Upper lobe of right lung (tissue), 1 donor: ENCODE data around the gene C1orf87. TPM values are rescaled to one million over a fixed set of nuclear protein-coding genes. Genes with fewer than 3 reads are reported as not detected.

ENCODE experiments used
- ATAC-seq: fragments of 200-7000 bp; cut with Tn5 transposase; one replicate; pipeline ENCODE4 v1.9.1; 2020; ENCODE audit warnings: mild to moderate bottlenecking, moderate library complexity
- DNase-seq: peaks from one replicate; pipeline ENCODE4 v3.0.0-alpha.2; 2020
- H3K27ac ChIP-seq: fragments of 200-600 bp; one replicate; pipeline ENCODE4 v1.8.0; 2022
- H3K27me3 ChIP-seq: fragments of 200-600 bp; one replicate; pipeline ENCODE4 v1.8.0; 2022; ENCODE audit warnings: mild to moderate bottlenecking
- H3K36me3 ChIP-seq: fragments of 200-600 bp; one replicate; pipeline ENCODE4 v1.8.0; 2022
- H3K4me1 ChIP-seq: fragments of 200-600 bp; one replicate; pipeline ENCODE4 v1.8.0; 2022
- H3K4me3 ChIP-seq: fragments of 200-600 bp; one replicate; pipeline ENCODE4 v1.8.0; 2022; ENCODE audit warnings: mild to moderate bottlenecking
- H3K9me3 ChIP-seq: fragments of 200-600 bp; one replicate; pipeline ENCODE4 v1.8.0; 2022
- intact Hi-C: fragments of 100-400 bp; cut with DNase I; formaldehyde crosslinking; loops from one replicate; pipeline ENCODE4 v1.11.0; 2022
- total RNA-seq: library from RNA; stranded (reverse); fragmentation: NEBNext Ultra II Directional; extraction: Animal tissue kit (Norgen Biotek cat#: 25700); gene quantifications from one replicate; pipeline ENCODE4 v1.2.1, GENCODE V29; 2021
- TF ChIP-seq, protein P1 (sequence below): fragments of 200-600 bp; IDR thresholded peaks from one replicate; pipeline ENCODE4 v1.8.0; 2022; ENCODE audit warnings: antibody characterized with exemption
- donor health status: DM: no; HTN: yes; CAD: no; lungs with severe emphysema.

The C1orf87 gene
- total RNA-seq, 1 donor from 2014 or later: 1.7 TPM

DNA sequence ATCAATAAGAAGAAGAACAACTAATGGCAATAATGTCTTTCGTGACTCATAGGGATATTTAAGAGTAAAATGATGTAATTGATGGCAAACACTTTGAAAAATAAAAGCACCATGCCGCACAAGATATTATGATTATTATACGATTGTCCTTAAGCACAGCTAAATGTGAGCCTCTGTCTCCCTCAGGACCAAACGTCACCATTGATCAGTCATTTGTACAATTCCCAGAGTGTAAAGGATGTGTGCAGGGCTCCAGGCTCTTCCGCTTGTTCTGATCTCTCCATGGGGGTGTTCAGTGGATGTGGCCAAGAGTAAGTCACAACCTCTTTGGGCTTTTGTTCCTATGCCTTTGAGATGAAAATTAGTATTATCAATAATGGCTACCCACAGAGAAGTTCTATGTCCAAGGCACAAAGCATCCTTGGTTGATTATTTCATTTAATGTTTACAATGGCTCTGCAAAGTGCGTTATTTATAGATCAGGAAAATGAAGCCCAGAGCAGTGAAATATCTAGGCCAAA, 17.7 kb upstream of the C1orf87 start:
- intact Hi-C loops: no loop called here
- no peaks in the 10 kb centered on the region for H3K9me3 ChIP-seq
- no peak overlapping the region for H3K27ac ChIP-seq
- TF ChIP-seq, protein P1, sequence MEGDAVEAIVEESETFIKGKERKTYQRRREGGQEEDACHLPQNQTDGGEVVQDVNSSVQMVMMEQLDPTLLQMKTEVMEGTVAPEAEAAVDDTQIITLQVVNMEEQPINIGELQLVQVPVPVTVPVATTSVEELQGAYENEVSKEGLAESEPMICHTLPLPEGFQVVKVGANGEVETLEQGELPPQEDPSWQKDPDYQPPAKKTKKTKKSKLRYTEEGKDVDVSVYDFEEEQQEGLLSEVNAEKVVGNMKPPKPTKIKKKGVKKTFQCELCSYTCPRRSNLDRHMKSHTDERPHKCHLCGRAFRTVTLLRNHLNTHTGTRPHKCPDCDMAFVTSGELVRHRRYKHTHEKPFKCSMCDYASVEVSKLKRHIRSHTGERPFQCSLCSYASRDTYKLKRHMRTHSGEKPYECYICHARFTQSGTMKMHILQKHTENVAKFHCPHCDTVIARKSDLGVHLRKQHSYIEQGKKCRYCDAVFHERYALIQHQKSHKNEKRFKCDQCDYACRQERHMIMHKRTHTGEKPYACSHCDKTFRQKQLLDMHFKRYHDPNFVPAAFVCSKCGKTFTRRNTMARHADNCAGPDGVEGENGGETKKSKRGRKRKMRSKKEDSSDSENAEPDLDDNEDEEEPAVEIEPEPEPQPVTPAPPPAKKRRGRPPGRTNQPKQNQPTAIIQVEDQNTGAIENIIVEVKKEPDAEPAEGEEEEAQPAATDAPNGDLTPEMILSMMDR: no peak
- no peaks in the 10 kb centered on the region for H3K27me3 ChIP-seq
- H3K4me1 ChIP-seq: no peaks in the 10 kb centered on the region
- DNase-seq (no peak), ATAC-seq (no peak)
- H3K4me3 ChIP-seq: no peak overlapping the region
- H3K36me3 ChIP-seq: no peaks in the 10 kb centered on the region

DNA sequence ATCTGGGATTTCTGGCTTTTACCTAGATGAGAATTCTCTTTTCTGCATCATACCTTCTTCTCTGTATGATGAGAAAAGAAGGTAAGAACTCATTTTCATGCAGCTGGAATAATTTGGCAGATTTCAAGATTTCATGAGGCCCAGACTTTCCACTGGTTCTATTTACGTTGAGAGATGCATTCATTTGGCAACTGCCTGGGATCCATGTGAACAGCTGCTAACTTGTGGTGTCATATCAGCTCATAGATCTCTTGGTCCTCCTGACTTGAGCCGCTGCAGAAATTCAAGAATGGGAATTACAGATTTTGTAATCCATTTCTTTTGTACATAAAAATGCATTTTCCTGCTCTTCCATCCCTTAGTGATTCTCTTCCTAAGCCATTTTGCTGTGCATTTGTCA, 17.1 kb upstream of the C1orf87 start:
- TF ChIP-seq, protein P1: no peak
- Histone ChIP-seq H3K4me1 (no peaks in the 10 kb centered on the region), H3K4me3 (no peak overlapping the region), H3K27me3 (no peaks in the 10 kb centered on the region), H3K36me3 (no peaks in the 10 kb centered on the region), H3K27ac (no peak overlapping the region), H3K9me3 (no peaks in the 10 kb centered on the region)
- DNase-seq (no peak), ATAC-seq (no peak)
- intact Hi-C loops: no loop called here

DNA sequence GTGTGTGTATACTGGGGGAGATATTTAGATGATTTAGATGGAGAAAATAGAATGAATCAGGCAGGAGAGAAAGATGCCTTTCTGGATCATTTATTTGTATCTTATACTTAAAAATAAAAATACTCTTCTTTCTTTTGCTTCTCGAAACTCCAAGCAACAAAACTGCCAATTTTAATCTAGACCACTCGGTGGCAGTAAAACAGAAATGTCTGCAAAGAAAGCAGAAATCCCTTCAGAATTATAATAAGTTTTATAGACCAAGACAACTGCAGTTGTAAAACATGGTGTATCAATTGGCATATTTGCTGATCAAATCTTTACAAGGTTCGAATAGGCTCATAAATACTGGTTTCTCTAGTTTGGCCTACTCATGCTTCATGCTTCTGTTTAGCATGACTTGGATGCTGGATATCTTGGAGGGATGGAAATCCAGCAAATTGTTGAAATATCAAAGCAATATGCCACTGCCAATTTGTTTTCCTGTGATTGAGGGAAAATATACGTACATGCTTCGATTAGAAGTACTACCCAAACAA, 15.1 kb upstream of the C1orf87 start:
- H3K4me1 ChIP-seq: no peaks in the 10 kb centered on the region
- ATAC-seq: no peak
- no peak for DNase-seq
- TF ChIP-seq, protein P1: peak; percentile 13
- no peaks in the 10 kb centered on the region for H3K27me3 ChIP-seq
- no peaks in the 10 kb centered on the region for H3K36me3 ChIP-seq
- intact Hi-C loops: no loop called here
- no peaks in the 10 kb centered on the region for H3K9me3 ChIP-seq
- no peak overlapping the region for H3K27ac ChIP-seq
- H3K4me3 ChIP-seq: no peak overlapping the region

DNA sequence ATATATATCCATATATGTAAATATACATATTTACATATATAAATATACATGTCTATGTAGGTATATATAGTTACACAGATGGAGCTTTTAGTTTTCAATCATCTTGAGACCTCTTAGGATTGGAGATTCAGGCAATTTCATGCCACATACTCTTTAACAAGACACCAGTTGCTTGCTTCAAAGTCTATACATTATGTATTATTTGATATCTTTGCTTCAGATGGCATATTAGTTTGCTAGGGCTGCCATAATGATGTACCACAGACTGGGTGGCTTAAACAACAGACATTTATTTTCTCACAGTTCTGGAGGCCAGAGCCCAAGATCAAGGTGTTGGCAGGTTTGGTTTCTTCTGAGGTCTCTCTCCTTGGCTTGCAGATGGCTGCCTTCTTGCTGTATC, 14.1 kb upstream of the C1orf87 start:
- ATAC-seq: no peak
- TF ChIP-seq, protein P1: no peak
- no peak overlapping the region for H3K4me3 ChIP-seq

DNA sequence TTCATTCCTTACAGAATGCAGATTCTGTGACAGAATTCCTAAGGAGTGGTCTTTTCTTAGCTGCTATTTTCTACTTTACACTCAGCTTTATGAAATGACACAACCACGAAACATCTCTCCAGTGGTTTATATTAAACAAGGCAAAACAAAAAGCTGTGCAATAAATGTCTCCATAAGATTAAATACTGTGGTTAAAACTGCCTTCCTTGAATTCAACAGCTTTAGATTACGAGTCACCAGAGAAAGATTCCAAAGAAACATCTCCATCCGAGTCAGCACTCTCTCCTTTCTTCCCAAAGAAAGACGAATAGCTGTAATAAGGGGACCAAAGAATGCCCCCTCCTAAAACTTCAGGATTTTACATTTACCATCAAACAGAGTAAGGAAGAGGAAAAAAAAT, 4.6 kb upstream of the C1orf87 start:
- TF ChIP-seq, protein P1: no peak
- ATAC-seq: no peak
- no peaks in the 10 kb centered on the region for H3K4me1 ChIP-seq
- H3K4me3 ChIP-seq: no peak overlapping the region
- intact Hi-C loops: no loop called here
- no peak for DNase-seq
- no peaks in the 10 kb centered on the region for H3K9me3 ChIP-seq
- peaks cover 24% of the 10 kb centered on the region for H3K27me3 ChIP-seq
- no peaks in the 10 kb centered on the region for H3K36me3 ChIP-seq
- H3K27ac ChIP-seq: no peak overlapping the region

More for the DNA sequence above, 14.1 kb upstream of the C1orf87 start:
- DNase-seq: no peak
- no peaks in the 10 kb centered on the region for H3K27me3 ChIP-seq
- H3K27ac ChIP-seq: no peak overlapping the region
- H3K4me1 ChIP-seq: no peaks in the 10 kb centered on the region
- intact Hi-C loops: no loop called here
- no peaks in the 10 kb centered on the region for H3K9me3 ChIP-seq
- H3K36me3 ChIP-seq: no peaks in the 10 kb centered on the region

DNA sequence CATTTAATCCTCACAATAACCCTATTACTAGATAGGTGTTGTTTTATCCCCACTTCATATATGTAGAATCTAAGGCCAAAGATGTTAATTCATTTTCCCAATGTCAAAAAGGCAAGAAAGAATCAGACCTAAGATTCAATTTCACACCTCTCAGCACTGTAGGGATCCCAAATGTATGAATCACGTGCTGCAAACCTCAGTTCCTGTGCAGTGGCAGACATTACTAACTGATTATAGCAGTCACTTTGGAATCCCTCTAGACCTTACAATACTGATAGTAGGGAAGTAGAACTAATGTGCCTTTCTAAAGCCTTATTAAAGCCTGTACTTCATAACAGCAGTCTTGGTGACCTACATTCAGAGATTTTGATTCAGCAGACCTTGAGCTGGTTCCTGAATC, 2.3 kb downstream of the C1orf87 start:
- Histone ChIP-seq H3K27ac (no peak overlapping the region), H3K36me3 (no peaks in the 10 kb centered on the region), H3K4me3 (no peak overlapping the region), H3K27me3 (peaks cover 31% of the 10 kb centered on the region), H3K9me3 (no peaks in the 10 kb centered on the region), H3K4me1 (no peaks in the 10 kb centered on the region)
- TF ChIP-seq, protein P1: no peak
- intact Hi-C loops: no loop called here
- ATAC-seq (no peak), DNase-seq (no peak)
